Measurements from ENCODE around the gene TMEM184C. TPM values are rescaled to one million over a fixed set of nuclear protein-coding genes. Genes with fewer than 3 reads are reported as not detected.
A peak's percentile ranks its signal among the peaks of the same experiment; 100 is the strongest.

Gene TMEM184C
- total RNA-seq, 1 experiment from 2014 or later = 43.7 TPM

DNA sequence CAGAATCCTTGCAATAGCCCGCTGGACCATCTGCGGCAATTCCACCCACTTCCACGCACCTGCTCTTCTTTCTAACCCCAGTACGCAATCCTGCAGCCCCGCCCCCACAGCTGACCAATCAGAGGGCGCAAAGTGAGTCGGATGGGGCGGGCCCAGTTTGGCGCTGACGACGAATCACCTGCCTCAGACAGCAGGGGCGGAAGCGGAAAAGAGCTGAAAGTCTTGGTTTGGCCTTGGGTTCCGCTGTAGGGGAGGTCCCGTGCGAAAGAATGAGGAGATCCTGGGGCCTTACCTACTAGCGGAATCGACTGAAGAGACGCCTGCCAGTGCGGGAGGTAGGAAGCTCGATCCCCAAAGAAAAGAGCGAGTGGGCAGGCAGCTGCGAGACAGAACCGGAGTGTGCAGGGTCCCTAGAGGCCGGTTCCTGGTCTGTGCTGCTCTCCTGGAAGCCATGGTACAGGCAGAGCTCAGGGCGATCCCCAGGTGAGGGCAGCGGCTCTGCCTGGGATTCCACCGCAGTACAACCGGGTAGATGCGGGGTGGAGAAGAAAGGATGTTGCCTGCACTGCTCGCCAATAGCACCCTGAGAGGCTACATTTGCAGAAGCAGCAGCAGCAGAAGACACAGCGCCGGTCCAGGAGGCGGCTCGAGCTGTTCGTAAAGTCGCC, at the start of gene TMEM184C (continued):
- TF ChIP-seq FOXP4 (CRISPR knock-in tag; IDR thresholded peaks at IDR 0.05) (0 out of 2 replicates have a peak, but pooled peaks have one; percentile 56), TEAD1 (CRISPR knock-in tag; IDR thresholded peaks at IDR 0.05) (no peak), ZNF671 (CRISPR knock-in tag; IDR thresholded peaks at IDR 0.05) (no peak), PRRX2 (CRISPR knock-in tag; IDR thresholded peaks at IDR 0.05) (no peak), ZNF512 (CRISPR knock-in tag; IDR thresholded peaks at IDR 0.05; ENCODE audit: borderline replicate concordance) (no peak), IRF2 (CRISPR knock-in tag; IDR thresholded peaks at IDR 0.05; ENCODE audit: borderline replicate concordance, low read depth) (no peak), FOXK1 (CRISPR knock-in tag; IDR thresholded peaks at IDR 0.05) (peak; percentile 35; the same call in 1 of the 2 replicates), SP1 (CRISPR knock-in tag; conservative IDR thresholded peaks at IDR 0.05) (peak; percentile 71), ZNF317 (CRISPR knock-in tag; IDR thresholded peaks at IDR 0.05; ENCODE audit: borderline replicate concordance, low read depth) (no peak), ZNF232 (CRISPR knock-in tag; IDR thresholded peaks at IDR 0.05) (0 out of 2 replicates have a peak, but pooled peaks have one; percentile 47), GABPB1 (CRISPR knock-in tag; IDR thresholded peaks at IDR 0.05) (peak; percentile 59; the same call in 1 of the 2 replicates), TEAD4 (CRISPR knock-in tag; IDR thresholded peaks at IDR 0.05) (no peak), E2F1 (CRISPR knock-in tag; IDR thresholded peaks at IDR 0.05) (no peak), SMAD3 (CRISPR knock-in tag; IDR thresholded peaks at IDR 0.05; ENCODE audit: borderline replicate concordance) (peak; percentile 79; the same call in 1 of the 2 replicates)
- TF ChIP-seq, protein P1, sequence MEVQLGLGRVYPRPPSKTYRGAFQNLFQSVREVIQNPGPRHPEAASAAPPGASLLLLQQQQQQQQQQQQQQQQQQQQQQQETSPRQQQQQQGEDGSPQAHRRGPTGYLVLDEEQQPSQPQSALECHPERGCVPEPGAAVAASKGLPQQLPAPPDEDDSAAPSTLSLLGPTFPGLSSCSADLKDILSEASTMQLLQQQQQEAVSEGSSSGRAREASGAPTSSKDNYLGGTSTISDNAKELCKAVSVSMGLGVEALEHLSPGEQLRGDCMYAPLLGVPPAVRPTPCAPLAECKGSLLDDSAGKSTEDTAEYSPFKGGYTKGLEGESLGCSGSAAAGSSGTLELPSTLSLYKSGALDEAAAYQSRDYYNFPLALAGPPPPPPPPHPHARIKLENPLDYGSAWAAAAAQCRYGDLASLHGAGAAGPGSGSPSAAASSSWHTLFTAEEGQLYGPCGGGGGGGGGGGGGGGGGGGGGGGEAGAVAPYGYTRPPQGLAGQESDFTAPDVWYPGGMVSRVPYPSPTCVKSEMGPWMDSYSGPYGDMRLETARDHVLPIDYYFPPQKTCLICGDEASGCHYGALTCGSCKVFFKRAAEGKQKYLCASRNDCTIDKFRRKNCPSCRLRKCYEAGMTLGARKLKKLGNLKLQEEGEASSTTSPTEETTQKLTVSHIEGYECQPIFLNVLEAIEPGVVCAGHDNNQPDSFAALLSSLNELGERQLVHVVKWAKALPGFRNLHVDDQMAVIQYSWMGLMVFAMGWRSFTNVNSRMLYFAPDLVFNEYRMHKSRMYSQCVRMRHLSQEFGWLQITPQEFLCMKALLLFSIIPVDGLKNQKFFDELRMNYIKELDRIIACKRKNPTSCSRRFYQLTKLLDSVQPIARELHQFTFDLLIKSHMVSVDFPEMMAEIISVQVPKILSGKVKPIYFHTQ (CRISPR knock-in tag; IDR thresholded peaks at IDR 0.05) = no peak
- TF ChIP-seq, protein P2, sequence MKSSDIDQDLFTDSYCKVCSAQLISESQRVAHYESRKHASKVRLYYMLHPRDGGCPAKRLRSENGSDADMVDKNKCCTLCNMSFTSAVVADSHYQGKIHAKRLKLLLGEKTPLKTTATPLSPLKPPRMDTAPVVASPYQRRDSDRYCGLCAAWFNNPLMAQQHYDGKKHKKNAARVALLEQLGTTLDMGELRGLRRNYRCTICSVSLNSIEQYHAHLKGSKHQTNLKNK (CRISPR knock-in tag; IDR thresholded peaks at IDR 0.05) = no peak
- TF ChIP-seq, protein P3, sequence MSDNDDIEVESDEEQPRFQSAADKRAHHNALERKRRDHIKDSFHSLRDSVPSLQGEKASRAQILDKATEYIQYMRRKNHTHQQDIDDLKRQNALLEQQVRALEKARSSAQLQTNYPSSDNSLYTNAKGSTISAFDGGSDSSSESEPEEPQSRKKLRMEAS (CRISPR knock-in tag; IDR thresholded peaks at IDR 0.05) = peak; percentile 85

DNA sequence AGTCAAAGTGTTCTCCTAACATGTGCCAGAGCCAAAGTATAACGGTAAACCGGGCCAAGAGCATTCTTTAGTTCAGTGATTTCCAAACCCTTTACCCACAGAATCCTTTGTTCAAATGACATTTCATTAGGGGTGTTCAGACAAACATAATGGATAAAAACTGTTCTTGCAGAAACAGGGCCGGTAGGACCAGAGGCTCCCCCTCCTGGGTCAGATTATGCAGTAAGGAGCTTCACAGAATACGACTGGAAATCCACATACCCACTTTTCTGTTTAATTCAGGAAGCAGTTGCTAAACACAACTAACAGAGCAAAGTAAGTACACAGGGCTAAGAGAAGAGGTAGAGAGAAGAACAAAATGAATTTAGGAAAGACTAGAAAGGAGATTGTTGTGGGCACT, 46.6 kb upstream of the TMEM184C start:
- H3K4me3 Mint-ChIP-seq = no peak overlapping the region
- H3K36me3 Mint-ChIP-seq = peaks cover 18% of the 10 kb centered on the region
- no peak for TF ChIP-seq TP53 (CRISPR knock-in tag; IDR thresholded peaks at IDR 0.05)
- H3K27me3 Mint-ChIP-seq (ENCODE audit: low read depth) = no peaks in the 10 kb centered on the region
- DNase-seq (ENCODE audit: low spot score) (no peak), ATAC-seq (no peak; the same call in 1 of the 2 replicates)
- ChIA-PET POLR2A (no interaction called here), CTCF (interaction anchor here (1.2 to 1.3 kb wide), 2 partner anchors 45 to 473 kb away, joined by 3 read pairs; no protein-coding TSS in a partner anchor)
- peaks cover 20% of the 10 kb centered on the region for H3K4me1 Mint-ChIP-seq
- peaks cover 37% of the 10 kb centered on the region for H3K9me3 Mint-ChIP-seq
- no peak overlapping the region for H3K27ac Mint-ChIP-seq

All from WTC11 (cell line).